WTC11 (cell line): Measurements from ENCODE around the gene SLC6A9. TPM values are rescaled to one million over a fixed set of nuclear protein-coding genes. Genes with fewer than 3 reads are reported as not detected.
A peak's percentile ranks its signal among the peaks of the same experiment; 100 is the strongest.

ENCODE experiments used
- CREB1 ChIP-seq: sonication (generic); formaldehyde crosslinking; IDR thresholded peaks from 2 replicates; pipeline ENCODE4 v1.8.0; 2023; ENCODE audit warnings: mild to moderate bottlenecking, missing genetic modification reagents
- CREM ChIP-seq: sonication (generic); formaldehyde crosslinking; IDR thresholded peaks from 2 replicates; pipeline ENCODE4 v1.8.1; 2022; ENCODE audit warnings: mild to moderate bottlenecking, missing genetic modification reagents, moderate library complexity
- FOXJ3 ChIP-seq: sonication (generic); formaldehyde crosslinking; IDR thresholded peaks from 2 replicates; pipeline ENCODE4 v1.9.0; 2021; ENCODE audit warnings: missing genetic modification reagents, mild to moderate bottlenecking, borderline replicate concordance
- FOXK1 ChIP-seq: sonication (generic); formaldehyde crosslinking; IDR thresholded peaks from 2 replicates; pipeline ENCODE4 v1.8.0; 2022; ENCODE audit warnings: mild to moderate bottlenecking, moderate library complexity, missing genetic modification reagents
- GABPB1 ChIP-seq: sonication (generic); formaldehyde crosslinking; IDR thresholded peaks from 2 replicates; pipeline ENCODE4 v1.8.1; 2023; ENCODE audit warnings: mild to moderate bottlenecking, missing genetic modification reagents
- HMGA2 ChIP-seq: fragments of 250-450 bp; sonication (Bioruptor Pico); IDR thresholded peaks from 2 replicates; pipeline ENCODE4 v1.4.0; 2021; ENCODE audit warnings: mild to moderate bottlenecking, moderate library complexity
- KAT7 ChIP-seq: sonication (generic); formaldehyde crosslinking; IDR thresholded peaks from 2 replicates; pipeline ENCODE4 v1.8.1; 2023; ENCODE audit warnings: missing genetic modification reagents, mild to moderate bottlenecking, borderline replicate concordance
- NR1H2 ChIP-seq: sonication (generic); formaldehyde crosslinking; IDR thresholded peaks from 2 replicates; pipeline ENCODE4 v1.9.0; 2021; ENCODE audit warnings: mild to moderate bottlenecking, moderate library complexity, missing genetic modification reagents
- SMAD3 ChIP-seq: sonication (generic); formaldehyde crosslinking; IDR thresholded peaks from 2 replicates; pipeline ENCODE4 v1.8.0; 2022; ENCODE audit warnings: missing genetic modification reagents, mild to moderate bottlenecking, borderline replicate concordance
- SMAD4 ChIP-seq: sonication (generic); formaldehyde crosslinking; IDR thresholded peaks from 2 replicates; pipeline ENCODE4 v1.8.0; 2022; ENCODE audit warnings: mild to moderate bottlenecking, missing genetic modification reagents
- SOX15 ChIP-seq: fragments of 250-450 bp; sonication (Bioruptor Pico); IDR thresholded peaks from 2 replicates; pipeline ENCODE4 v1.9.0; 2021; ENCODE audit warnings: mild to moderate bottlenecking
- TCF7 ChIP-seq: sonication (generic); formaldehyde crosslinking; IDR thresholded peaks from 2 replicates; pipeline ENCODE4 v1.8.0; 2022; ENCODE audit warnings: mild to moderate bottlenecking, low read depth, missing genetic modification reagents, moderate library complexity
- ZBTB21 ChIP-seq: sonication (generic); formaldehyde crosslinking; IDR thresholded peaks from 2 replicates; pipeline ENCODE4 v1.8.1; 2023; ENCODE audit warnings: mild to moderate bottlenecking, missing genetic modification reagents, borderline replicate concordance
- ZNF232 ChIP-seq: sonication (generic); formaldehyde crosslinking; IDR thresholded peaks from 2 replicates; pipeline ENCODE4 v1.8.0; 2022; ENCODE audit warnings: mild to moderate bottlenecking, missing genetic modification reagents
- ZNF263 ChIP-seq: sonication (generic); formaldehyde crosslinking; IDR thresholded peaks from 2 replicates; pipeline ENCODE4 v1.8.1; 2022; ENCODE audit warnings: low read depth, mild to moderate bottlenecking, moderate library complexity, missing genetic modification reagents
- ZNF671 ChIP-seq: fragments of 250-450 bp; sonication (Bioruptor Pico); IDR thresholded peaks from 2 replicates; pipeline ENCODE4 v1.8.0; 2021; ENCODE audit warnings: mild to moderate bottlenecking
- total RNA-seq: library from RNA; stranded (reverse); gene quantifications from 3 replicates; pipeline ENCODE4 v1.2.3, GENCODE V29; 2021
- TF ChIP-seq, protein P1 (sequence below): fragments of 250-450 bp; sonication (Bioruptor Pico); IDR thresholded peaks from 2 replicates; pipeline ENCODE4 v1.8.0; 2021; ENCODE audit warnings: mild to moderate bottlenecking
- TF ChIP-seq, protein P2 (sequence below): fragments of 250-450 bp; sonication (Bioruptor Pico); IDR thresholded peaks from 2 replicates; pipeline ENCODE4 v2.1.2; 2022; ENCODE audit warnings: mild to moderate bottlenecking, moderate library complexity
- TF ChIP-seq, protein P3 (sequence below): fragments of 250-450 bp; sonication (Bioruptor Pico); IDR thresholded peaks from 2 replicates; pipeline ENCODE4 v1.9.0; 2021; ENCODE audit warnings: mild to moderate bottlenecking
- TF ChIP-seq, protein P4 (sequence below): fragments of 200-600 bp; IDR thresholded peaks from 2 replicates; pipeline ENCODE4 v1.8.0; 2022; ENCODE audit warnings: antibody characterized with exemption
- TF ChIP-seq, protein P5 (sequence below): fragments of 250-450 bp; sonication (Bioruptor Pico); IDR thresholded peaks from 2 replicates; pipeline ENCODE4 v1.9.0; 2021; ENCODE audit warnings: mild to moderate bottlenecking
- TF ChIP-seq, protein P6 (sequence below): sonication (generic); formaldehyde crosslinking; IDR thresholded peaks from 2 replicates; pipeline ENCODE4 v1.8.1; 2023; ENCODE audit warnings: mild to moderate bottlenecking, moderate library complexity, missing genetic modification reagents
- TF ChIP-seq, protein P7 (sequence below): sonication (generic); formaldehyde crosslinking; IDR thresholded peaks from 2 replicates; pipeline ENCODE4 v1.8.0; 2022; ENCODE audit warnings: mild to moderate bottlenecking, missing genetic modification reagents
- TF ChIP-seq, protein P8 (sequence below): fragments of 250-450 bp; sonication (Bioruptor Pico); IDR thresholded peaks from 2 replicates; pipeline ENCODE4 v1.9.0; 2021; ENCODE audit warnings: moderate library complexity, mild to moderate bottlenecking, inconsistent platforms, borderline replicate concordance
- TF ChIP-seq, protein P9 (sequence below): sonication (generic); formaldehyde crosslinking; IDR thresholded peaks from 2 replicates; pipeline ENCODE4 v1.8.0; 2022; ENCODE audit warnings: missing genetic modification reagents

Gene SLC6A9
- total RNA-seq, 1 experiment from 2014 or later = 14.4 TPM

DNA sequence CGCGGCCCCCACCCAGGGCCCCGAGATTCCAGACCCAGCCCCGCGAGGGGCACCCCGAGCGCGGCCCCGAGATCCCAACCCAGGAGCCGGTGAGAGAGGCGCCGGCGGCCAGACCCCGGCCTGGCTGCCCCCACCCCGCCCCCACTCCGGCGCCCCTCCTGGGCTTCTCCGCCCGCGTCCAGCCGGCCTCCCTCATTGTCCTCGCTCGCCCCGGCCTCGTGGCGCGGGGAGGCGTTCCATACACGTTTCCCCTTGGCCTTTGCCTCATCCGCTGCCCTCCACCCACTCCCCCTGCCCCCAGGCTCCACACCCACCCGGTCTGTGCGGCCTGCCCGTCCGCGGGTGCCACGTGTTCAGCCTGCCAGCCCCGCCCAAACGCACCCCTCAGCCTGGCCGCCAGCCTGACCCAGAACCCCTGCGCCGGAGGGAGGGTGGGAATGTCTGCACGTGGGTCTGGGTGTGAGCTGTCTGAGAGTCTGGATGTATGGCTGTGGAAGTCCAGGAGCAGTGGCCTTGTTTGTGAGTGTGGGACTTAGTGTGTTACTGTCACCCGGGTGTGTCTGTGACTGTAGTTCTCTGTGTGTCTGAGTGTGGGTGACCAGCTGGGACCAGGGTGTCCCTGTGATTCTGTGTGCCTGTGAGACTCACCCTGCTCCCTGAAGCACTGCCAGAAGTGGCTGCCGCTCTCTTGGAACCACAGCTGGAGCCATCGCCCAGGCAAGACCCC is 51.6 kb downstream of the SLC6A9 start (continued):
- TF ChIP-seq ZNF263 = no peak
- TF ChIP-seq, protein P1, sequence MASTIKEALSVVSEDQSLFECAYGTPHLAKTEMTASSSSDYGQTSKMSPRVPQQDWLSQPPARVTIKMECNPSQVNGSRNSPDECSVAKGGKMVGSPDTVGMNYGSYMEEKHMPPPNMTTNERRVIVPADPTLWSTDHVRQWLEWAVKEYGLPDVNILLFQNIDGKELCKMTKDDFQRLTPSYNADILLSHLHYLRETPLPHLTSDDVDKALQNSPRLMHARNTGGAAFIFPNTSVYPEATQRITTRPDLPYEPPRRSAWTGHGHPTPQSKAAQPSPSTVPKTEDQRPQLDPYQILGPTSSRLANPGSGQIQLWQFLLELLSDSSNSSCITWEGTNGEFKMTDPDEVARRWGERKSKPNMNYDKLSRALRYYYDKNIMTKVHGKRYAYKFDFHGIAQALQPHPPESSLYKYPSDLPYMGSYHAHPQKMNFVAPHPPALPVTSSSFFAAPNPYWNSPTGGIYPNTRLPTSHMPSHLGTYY (CRISPR knock-in tag) = no peak
- no peak for TF ChIP-seq CREM (CRISPR knock-in tag)
- TF ChIP-seq ZNF232 (CRISPR knock-in tag) = no peak
- TF ChIP-seq NR1H2 (CRISPR knock-in tag) = no peak
- no peak for TF ChIP-seq CREB1 (CRISPR knock-in tag)
- TF ChIP-seq SOX15 (CRISPR knock-in tag) = no peak
- no peak for TF ChIP-seq SMAD4 (CRISPR knock-in tag)
- TF ChIP-seq, protein P2, sequence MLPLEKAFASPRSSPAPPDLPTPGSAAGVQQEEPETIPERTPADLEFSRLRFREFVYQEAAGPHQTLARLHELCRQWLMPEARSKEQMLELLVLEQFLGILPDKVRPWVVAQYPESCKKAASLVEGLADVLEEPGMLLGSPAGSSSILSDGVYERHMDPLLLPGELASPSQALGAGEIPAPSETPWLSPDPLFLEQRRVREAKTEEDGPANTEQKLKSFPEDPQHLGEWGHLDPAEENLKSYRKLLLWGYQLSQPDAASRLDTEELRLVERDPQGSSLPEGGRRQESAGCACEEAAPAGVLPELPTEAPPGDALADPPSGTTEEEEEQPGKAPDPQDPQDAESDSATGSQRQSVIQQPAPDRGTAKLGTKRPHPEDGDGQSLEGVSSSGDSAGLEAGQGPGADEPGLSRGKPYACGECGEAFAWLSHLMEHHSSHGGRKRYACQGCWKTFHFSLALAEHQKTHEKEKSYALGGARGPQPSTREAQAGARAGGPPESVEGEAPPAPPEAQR (CRISPR knock-in tag) = no peak
- TF ChIP-seq, protein P3, sequence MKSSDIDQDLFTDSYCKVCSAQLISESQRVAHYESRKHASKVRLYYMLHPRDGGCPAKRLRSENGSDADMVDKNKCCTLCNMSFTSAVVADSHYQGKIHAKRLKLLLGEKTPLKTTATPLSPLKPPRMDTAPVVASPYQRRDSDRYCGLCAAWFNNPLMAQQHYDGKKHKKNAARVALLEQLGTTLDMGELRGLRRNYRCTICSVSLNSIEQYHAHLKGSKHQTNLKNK (CRISPR knock-in tag) = no peak
- TF ChIP-seq, protein P4, sequence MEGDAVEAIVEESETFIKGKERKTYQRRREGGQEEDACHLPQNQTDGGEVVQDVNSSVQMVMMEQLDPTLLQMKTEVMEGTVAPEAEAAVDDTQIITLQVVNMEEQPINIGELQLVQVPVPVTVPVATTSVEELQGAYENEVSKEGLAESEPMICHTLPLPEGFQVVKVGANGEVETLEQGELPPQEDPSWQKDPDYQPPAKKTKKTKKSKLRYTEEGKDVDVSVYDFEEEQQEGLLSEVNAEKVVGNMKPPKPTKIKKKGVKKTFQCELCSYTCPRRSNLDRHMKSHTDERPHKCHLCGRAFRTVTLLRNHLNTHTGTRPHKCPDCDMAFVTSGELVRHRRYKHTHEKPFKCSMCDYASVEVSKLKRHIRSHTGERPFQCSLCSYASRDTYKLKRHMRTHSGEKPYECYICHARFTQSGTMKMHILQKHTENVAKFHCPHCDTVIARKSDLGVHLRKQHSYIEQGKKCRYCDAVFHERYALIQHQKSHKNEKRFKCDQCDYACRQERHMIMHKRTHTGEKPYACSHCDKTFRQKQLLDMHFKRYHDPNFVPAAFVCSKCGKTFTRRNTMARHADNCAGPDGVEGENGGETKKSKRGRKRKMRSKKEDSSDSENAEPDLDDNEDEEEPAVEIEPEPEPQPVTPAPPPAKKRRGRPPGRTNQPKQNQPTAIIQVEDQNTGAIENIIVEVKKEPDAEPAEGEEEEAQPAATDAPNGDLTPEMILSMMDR = no peak
- TF ChIP-seq, protein P5, sequence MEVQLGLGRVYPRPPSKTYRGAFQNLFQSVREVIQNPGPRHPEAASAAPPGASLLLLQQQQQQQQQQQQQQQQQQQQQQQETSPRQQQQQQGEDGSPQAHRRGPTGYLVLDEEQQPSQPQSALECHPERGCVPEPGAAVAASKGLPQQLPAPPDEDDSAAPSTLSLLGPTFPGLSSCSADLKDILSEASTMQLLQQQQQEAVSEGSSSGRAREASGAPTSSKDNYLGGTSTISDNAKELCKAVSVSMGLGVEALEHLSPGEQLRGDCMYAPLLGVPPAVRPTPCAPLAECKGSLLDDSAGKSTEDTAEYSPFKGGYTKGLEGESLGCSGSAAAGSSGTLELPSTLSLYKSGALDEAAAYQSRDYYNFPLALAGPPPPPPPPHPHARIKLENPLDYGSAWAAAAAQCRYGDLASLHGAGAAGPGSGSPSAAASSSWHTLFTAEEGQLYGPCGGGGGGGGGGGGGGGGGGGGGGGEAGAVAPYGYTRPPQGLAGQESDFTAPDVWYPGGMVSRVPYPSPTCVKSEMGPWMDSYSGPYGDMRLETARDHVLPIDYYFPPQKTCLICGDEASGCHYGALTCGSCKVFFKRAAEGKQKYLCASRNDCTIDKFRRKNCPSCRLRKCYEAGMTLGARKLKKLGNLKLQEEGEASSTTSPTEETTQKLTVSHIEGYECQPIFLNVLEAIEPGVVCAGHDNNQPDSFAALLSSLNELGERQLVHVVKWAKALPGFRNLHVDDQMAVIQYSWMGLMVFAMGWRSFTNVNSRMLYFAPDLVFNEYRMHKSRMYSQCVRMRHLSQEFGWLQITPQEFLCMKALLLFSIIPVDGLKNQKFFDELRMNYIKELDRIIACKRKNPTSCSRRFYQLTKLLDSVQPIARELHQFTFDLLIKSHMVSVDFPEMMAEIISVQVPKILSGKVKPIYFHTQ (CRISPR knock-in tag) = no peak
- TF ChIP-seq TCF7 (CRISPR knock-in tag) = no peak
- TF ChIP-seq FOXJ3 = no peak
- 0 out of 2 replicates have a peak, but pooled peaks have one; percentile 14 for TF ChIP-seq GABPB1 (CRISPR knock-in tag)
- no peak for TF ChIP-seq KAT7 (CRISPR knock-in tag)
- TF ChIP-seq, protein P6, sequence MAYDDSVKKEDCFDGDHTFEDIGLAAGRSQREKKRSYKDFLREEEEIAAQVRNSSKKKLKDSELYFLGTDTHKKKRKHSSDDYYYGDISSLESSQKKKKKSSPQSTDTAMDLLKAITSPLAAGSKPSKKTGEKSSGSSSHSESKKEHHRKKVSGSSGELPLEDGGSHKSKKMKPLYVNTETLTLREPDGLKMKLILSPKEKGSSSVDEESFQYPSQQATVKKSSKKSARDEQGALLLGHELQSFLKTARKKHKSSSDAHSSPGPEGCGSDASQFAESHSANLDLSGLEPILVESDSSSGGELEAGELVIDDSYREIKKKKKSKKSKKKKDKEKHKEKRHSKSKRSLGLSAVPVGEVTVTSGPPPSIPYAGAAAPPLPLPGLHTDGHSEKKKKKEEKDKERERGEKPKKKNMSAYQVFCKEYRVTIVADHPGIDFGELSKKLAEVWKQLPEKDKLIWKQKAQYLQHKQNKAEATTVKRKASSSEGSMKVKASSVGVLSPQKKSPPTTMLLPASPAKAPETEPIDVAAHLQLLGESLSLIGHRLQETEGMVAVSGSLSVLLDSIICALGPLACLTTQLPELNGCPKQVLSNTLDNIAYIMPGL (CRISPR knock-in tag) = no peak
- no peak for TF ChIP-seq ZNF671
- peak; percentile 34; the same call in 1 of the 2 replicates for TF ChIP-seq FOXK1 (CRISPR knock-in tag)
- TF ChIP-seq, protein P7, sequence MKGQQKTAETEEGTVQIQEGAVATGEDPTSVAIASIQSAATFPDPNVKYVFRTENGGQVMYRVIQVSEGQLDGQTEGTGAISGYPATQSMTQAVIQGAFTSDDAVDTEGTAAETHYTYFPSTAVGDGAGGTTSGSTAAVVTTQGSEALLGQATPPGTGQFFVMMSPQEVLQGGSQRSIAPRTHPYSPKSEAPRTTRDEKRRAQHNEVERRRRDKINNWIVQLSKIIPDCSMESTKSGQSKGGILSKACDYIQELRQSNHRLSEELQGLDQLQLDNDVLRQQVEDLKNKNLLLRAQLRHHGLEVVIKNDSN (CRISPR knock-in tag) = peak; percentile 80
- TF ChIP-seq, protein P8, sequence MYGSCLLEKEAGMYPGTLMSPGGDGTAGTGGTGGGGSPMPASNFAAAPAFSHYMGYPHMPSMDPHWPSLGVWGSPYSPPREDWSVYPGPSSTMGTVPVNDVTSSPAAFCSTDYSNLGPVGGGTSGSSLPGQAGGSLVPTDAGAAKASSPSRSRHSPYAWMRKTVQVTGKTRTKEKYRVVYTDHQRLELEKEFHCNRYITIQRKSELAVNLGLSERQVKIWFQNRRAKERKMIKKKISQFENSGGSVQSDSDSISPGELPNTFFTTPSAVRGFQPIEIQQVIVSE (CRISPR knock-in tag) = no peak
- TF ChIP-seq SMAD3 = peak; percentile 59; the same call in 1 of the 2 replicates
- TF ChIP-seq HMGA2 (CRISPR knock-in tag) = no peak
- TF ChIP-seq ZBTB21 (CRISPR knock-in tag) = no peak
- TF ChIP-seq, protein P9, sequence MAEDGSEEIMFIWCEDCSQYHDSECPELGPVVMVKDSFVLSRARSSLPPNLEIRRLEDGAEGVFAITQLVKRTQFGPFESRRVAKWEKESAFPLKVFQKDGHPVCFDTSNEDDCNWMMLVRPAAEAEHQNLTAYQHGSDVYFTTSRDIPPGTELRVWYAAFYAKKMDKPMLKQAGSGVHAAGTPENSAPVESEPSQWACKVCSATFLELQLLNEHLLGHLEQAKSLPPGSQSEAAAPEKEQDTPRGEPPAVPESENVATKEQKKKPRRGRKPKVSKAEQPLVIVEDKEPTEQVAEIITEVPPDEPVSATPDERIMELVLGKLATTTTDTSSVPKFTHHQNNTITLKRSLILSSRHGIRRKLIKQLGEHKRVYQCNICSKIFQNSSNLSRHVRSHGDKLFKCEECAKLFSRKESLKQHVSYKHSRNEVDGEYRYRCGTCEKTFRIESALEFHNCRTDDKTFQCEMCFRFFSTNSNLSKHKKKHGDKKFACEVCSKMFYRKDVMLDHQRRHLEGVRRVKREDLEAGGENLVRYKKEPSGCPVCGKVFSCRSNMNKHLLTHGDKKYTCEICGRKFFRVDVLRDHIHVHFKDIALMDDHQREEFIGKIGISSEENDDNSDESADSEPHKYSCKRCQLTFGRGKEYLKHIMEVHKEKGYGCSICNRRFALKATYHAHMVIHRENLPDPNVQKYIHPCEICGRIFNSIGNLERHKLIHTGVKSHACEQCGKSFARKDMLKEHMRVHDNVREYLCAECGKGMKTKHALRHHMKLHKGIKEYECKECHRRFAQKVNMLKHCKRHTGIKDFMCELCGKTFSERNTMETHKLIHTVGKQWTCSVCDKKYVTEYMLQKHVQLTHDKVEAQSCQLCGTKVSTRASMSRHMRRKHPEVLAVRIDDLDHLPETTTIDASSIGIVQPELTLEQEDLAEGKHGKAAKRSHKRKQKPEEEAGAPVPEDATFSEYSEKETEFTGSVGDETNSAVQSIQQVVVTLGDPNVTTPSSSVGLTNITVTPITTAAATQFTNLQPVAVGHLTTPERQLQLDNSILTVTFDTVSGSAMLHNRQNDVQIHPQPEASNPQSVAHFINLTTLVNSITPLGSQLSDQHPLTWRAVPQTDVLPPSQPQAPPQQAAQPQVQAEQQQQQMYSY (CRISPR knock-in tag) = no peak
